Measurements from ENCODE around the gene SLC45A3. TPM values are rescaled to one million over a fixed set of nuclear protein-coding genes. Genes with fewer than 3 reads are reported as not detected.

Gene SLC45A3
- total RNA-seq, 1 experiment from 2014 or later = 16.7 TPM

DNA sequence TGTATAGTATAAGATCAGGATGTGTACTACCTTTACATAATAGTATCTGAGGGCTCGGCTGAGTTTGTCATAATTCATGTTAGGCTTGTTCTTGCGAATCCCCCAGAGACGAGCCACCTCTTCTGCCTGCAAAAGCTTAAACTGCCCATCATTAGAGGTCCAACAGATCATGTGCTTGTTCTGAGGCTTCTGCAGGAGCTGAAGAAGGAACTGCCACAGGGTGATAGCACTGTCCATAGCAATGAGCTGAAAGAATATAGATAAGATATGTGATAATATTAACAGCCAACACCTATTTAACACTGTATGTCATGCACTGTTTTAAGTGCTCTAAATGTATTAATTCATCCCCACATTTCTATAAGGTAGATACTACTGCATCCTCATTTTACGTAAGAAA lies 56.7 kb downstream of the SLC45A3 start:
- Histone ChIP-seq H2AK5ac (ENCODE audit: insufficient read length, low read length) (no peak overlapping the region), H3K56ac (ENCODE audit: insufficient read length, low read depth, low read length) (no peak overlapping the region), H3K4me1 (ENCODE audit: insufficient read depth, low read length) (no peaks in the 10 kb centered on the region), H2AFZ (ENCODE audit: low read length) (no peak overlapping the region), H4K8ac (replicated peaks; ENCODE audit: insufficient read length, low read depth, low read length) (no peak overlapping the region), H2BK120ac (ENCODE audit: low read depth, low read length, poor library complexity, severe bottlenecking) (no peak overlapping the region), H3K27me3 (ENCODE audit: insufficient read depth, low read length) (no peaks in the 10 kb centered on the region), H3K9ac (ENCODE audit: extremely low read depth, insufficient read length, low read length) (no peak overlapping the region), H3K18ac (ENCODE audit: insufficient read length, low read depth, low read length) (no peak overlapping the region), H2BK15ac (ENCODE audit: low read depth, low read length) (no peak overlapping the region), H3K4ac (ENCODE audit: low read depth, low read length) (no peak overlapping the region), H3K14ac (ENCODE audit: insufficient read depth, low read length) (no peak overlapping the region), H2BK20ac (ENCODE audit: low read depth, low read length, poor library complexity, severe bottlenecking) (no peak overlapping the region), H3T11ph (ENCODE audit: low read length) (no peak overlapping the region), H3K9me3 (ENCODE audit: control insufficient read depth, low read depth, low read length) (no peaks in the 10 kb centered on the region), H3K23ac (ENCODE audit: insufficient read length, low read depth, low read length) (no peak overlapping the region), H3K79me1 (ENCODE audit: insufficient read depth, low read depth, low read length, poor library complexity, severe bottlenecking) (peaks cover 7% of the 10 kb centered on the region), H3K79me2 (ENCODE audit: insufficient read depth, low read length) (peaks cover 16% of the 10 kb centered on the region; the same call in 1 of the 2 replicates), H4K91ac (ENCODE audit: insufficient read length, low read depth, low read length) (no peak overlapping the region), H3K23me2 (ENCODE audit: insufficient read length, low read depth, low read length, poor library complexity, severe bottlenecking) (no peaks in the 10 kb centered on the region), H3K4me2 (ENCODE audit: insufficient read depth, insufficient read length, low read length) (no peak overlapping the region), H4K5ac (ENCODE audit: insufficient read length, low read depth, low read length) (no peak overlapping the region), H4K20me1 (ENCODE audit: control insufficient read depth, insufficient read depth, insufficient read length) (no peaks in the 10 kb centered on the region), H3K27ac (ENCODE audit: insufficient read length, low read depth, low read length) (no peak overlapping the region), H2BK12ac (ENCODE audit: insufficient read length, low read depth, low read length) (no peak overlapping the region), H2BK5ac (ENCODE audit: insufficient read length, low read length) (no peak overlapping the region)
- H3K27ac Mint-ChIP-seq = no peak overlapping the region
- H3K4me3 Mint-ChIP-seq = no peak overlapping the region
- H3K36me3 Mint-ChIP-seq (ENCODE audit: insufficient read depth in 1 of 3, low read depth in 3 of 3) = peaks cover 18 to 56% (median 51%) of the 10 kb centered on the region in 3 experiments; a peak in 6 of 7 replicates
- no peak for DNase-seq
- H3K27me3 Mint-ChIP-seq (ENCODE audit: low read depth) = no peaks in the 10 kb centered on the region
- H3K4me1 Mint-ChIP-seq = peaks cover 6 to 18% of the 10 kb centered on the region in 2 experiments; a peak in 2 of 4 replicates
- TF ChIP-seq, protein P1, sequence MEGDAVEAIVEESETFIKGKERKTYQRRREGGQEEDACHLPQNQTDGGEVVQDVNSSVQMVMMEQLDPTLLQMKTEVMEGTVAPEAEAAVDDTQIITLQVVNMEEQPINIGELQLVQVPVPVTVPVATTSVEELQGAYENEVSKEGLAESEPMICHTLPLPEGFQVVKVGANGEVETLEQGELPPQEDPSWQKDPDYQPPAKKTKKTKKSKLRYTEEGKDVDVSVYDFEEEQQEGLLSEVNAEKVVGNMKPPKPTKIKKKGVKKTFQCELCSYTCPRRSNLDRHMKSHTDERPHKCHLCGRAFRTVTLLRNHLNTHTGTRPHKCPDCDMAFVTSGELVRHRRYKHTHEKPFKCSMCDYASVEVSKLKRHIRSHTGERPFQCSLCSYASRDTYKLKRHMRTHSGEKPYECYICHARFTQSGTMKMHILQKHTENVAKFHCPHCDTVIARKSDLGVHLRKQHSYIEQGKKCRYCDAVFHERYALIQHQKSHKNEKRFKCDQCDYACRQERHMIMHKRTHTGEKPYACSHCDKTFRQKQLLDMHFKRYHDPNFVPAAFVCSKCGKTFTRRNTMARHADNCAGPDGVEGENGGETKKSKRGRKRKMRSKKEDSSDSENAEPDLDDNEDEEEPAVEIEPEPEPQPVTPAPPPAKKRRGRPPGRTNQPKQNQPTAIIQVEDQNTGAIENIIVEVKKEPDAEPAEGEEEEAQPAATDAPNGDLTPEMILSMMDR (conservative IDR thresholded peaks at IDR 0.05) = no peak
- WGBS (ENCODE audit: extremely low coverage, insufficient read length, low lambda C conversion rate) = no CpG with 5 or more reads among the region's 4 CpGs
- H3K9me3 Mint-ChIP-seq = no peaks in the 10 kb centered on the region
